Esophagus muscularis mucosa (tissue), 4 donors: Measurements from ENCODE around the gene PODXL2.

Source experiments
- CTCF ChIP-seq, 3 experiments: fragments of 200-600 bp in 2 of 3; fragments of 450-650 bp in 1 of 3; sonication (generic) in 2 of 3; IDR thresholded peaks; one replicate each; pipeline ENCODE4 v1.5.1; 2017 to 2019; ENCODE audit warnings: antibody characterized with exemption in 3 of 3, mild to moderate bottlenecking in 2 of 3, moderate library complexity in 1 of 3
- EP300 ChIP-seq: sonication (generic); formaldehyde crosslinking; IDR thresholded peaks from one replicate; pipeline ENCODE4 v1.6.1; 2017; ENCODE audit warnings: antibody characterized with exemption
- POLR2A ChIP-seq: fragments of 450-650 bp; IDR thresholded peaks from one replicate; pipeline ENCODE4 v1.6.1; 2017; ENCODE audit warnings: antibody characterized with exemption, moderate library complexity, mild to moderate bottlenecking, low read depth
- POLR2AphosphoS5 ChIP-seq, 2 donors: sonication (generic); formaldehyde crosslinking; IDR thresholded peaks; one replicate each; pipeline ENCODE4 v1.6.1; 2017; ENCODE audit warnings: antibody characterized with exemption in 2 of 2

GRCh38 chr3:127587876-127588275, 41.1 kb upstream of the PODXL2 start:
- TF ChIP-seq CTCF (IDR thresholded peaks at IDR 0.05) (no peak), POLR2A (no peak), EP300 (no peak), POLR2AphosphoS5 (IDR thresholded peaks at IDR 0.05) (no peak)
